GM23338 (cell line): ENCODE data around the gene NXPH4. TPM values are rescaled to one million over a fixed set of nuclear protein-coding genes. Genes with fewer than 3 reads are reported as not detected.

Experiments used
- ATAC-seq: fragments of 200-7000 bp; cut with Tn5 transposase; 3 replicates; pipeline ENCODE4 v1.9.1; 2020
- DNase-seq: peaks from one replicate; pipeline ENCODE4 v3.0.0-alpha.2; 2015; ENCODE audit warnings: low spot score
- H2AFZ ChIP-seq: fragments of 200-600 bp; sonication (generic); 2 replicates; pipeline ENCODE4 v1.8.0; 2016; ENCODE audit warnings: antibody characterized with exemption, mild to moderate bottlenecking, moderate library complexity
- H3F3A ChIP-seq: fragments of 200-600 bp; sonication (generic); replicated peaks from 2 replicates; pipeline ENCODE4 v1.8.0; 2017; ENCODE audit warnings: antibody characterized with exemption, mixed run types, low read depth
- H3K27ac ChIP-seq: fragments of 200-600 bp; sonication (generic); 2 replicates; pipeline ENCODE4 v1.6.1; 2016; ENCODE audit warnings: low read depth
- H3K27me3 ChIP-seq: fragments of 200-600 bp; sonication (generic); 2 replicates; pipeline ENCODE4 v1.8.0; 2016; ENCODE audit warnings: mild to moderate bottlenecking, mixed run types, moderate library complexity; ENCODE audit not compliant: insufficient read depth
- H3K36me3 ChIP-seq: fragments of 200-600 bp; sonication (generic); 2 replicates; pipeline ENCODE4 v1.8.0; 2016; ENCODE audit warnings: mild to moderate bottlenecking; ENCODE audit not compliant: insufficient read depth
- H3K4me1 ChIP-seq: fragments of 200-600 bp; sonication (generic); 2 replicates; pipeline ENCODE4 v1.8.0; 2016; ENCODE audit warnings: mild to moderate bottlenecking, moderate library complexity; ENCODE audit not compliant: insufficient read depth
- H3K4me2 ChIP-seq: fragments of 200-600 bp; sonication (generic); 2 replicates; pipeline ENCODE4 v1.7.1; 2017; ENCODE audit warnings: mixed run types
- H3K4me3 ChIP-seq: fragments of 200-600 bp; sonication (generic); 2 replicates; pipeline ENCODE4 v1.6.1; 2016; ENCODE audit warnings: mixed run types
- H3K79me2 ChIP-seq: fragments of 200-600 bp; sonication (generic); replicated peaks from 2 replicates; pipeline ENCODE4 v1.8.0; 2017; ENCODE audit warnings: mild to moderate bottlenecking; ENCODE audit not compliant: insufficient read depth
- H3K9me2 ChIP-seq: fragments of 200-600 bp; sonication (generic); 2 replicates; pipeline ENCODE4 v1.8.0; 2017; ENCODE audit not compliant: insufficient read depth
- H4K20me1 ChIP-seq: fragments of 200-600 bp; sonication (generic); replicated peaks from 2 replicates; pipeline ENCODE4 v1.8.0; 2017; ENCODE audit warnings: mild to moderate bottlenecking; ENCODE audit not compliant: insufficient read depth
- H3K27ac Mint-ChIP-seq: 2 replicates; pipeline ENCODE4 v1.8.0; 2020; ENCODE audit warnings: inconsistent platforms, mild to moderate bottlenecking, moderate library complexity, mixed read lengths
- H3K27me3 Mint-ChIP-seq: 3 replicates; pipeline ENCODE4 v1.8.0; 2022; ENCODE audit warnings: low read depth, mild to moderate bottlenecking, moderate library complexity, mixed read lengths, inconsistent platforms; ENCODE audit not compliant: insufficient read depth, poor library complexity
- H3K36me3 Mint-ChIP-seq: 3 replicates; pipeline ENCODE4 v1.8.0; 2021; ENCODE audit warnings: low read depth, mild to moderate bottlenecking, inconsistent platforms, moderate library complexity, mixed read lengths
- H3K4me1 Mint-ChIP-seq: 3 replicates; pipeline ENCODE4 v1.8.0; 2020; ENCODE audit warnings: mild to moderate bottlenecking, inconsistent platforms, mixed read lengths
- H3K4me3 Mint-ChIP-seq: 3 replicates; pipeline ENCODE4 v1.8.0; 2021; ENCODE audit warnings: moderate library complexity, mild to moderate bottlenecking, inconsistent platforms, mixed read lengths
- H3K9me3 Mint-ChIP-seq: 3 replicates; pipeline ENCODE4 v1.8.0; 2020; ENCODE audit warnings: moderate library complexity, mild to moderate bottlenecking, inconsistent platforms, mixed read lengths
- CREB1 ChIP-seq: fragments of 250-450 bp; sonication (Bioruptor Pico); IDR thresholded peaks from 2 replicates; pipeline ENCODE4 v1.5.0; 2020; ENCODE audit warnings: low read depth, mild to moderate bottlenecking, moderate library complexity
- EZH2 ChIP-seq: fragments of 200-600 bp; sonication (generic); IDR thresholded peaks from one replicate; pipeline ENCODE4 v1.8.0; 2017; ENCODE audit warnings: antibody characterized with exemption, mild to moderate bottlenecking, low read depth; ENCODE audit not compliant: unreplicated experiment
- JUNB ChIP-seq: IDR thresholded peaks from one replicate; pipeline ENCODE4 v1.6.1; 2016; ENCODE audit warnings: antibody characterized with exemption; ENCODE audit not compliant: unreplicated experiment
- NANOG ChIP-seq: IDR thresholded peaks from 2 replicates; pipeline ENCODE4 v1.6.1; 2016; ENCODE audit warnings: antibody characterized with exemption, borderline replicate concordance
- POLR2AphosphoS5 ChIP-seq: IDR thresholded peaks from 2 replicates; pipeline ENCODE4 v1.6.1; 2016; ENCODE audit warnings: antibody characterized with exemption, low read depth
- STAT1 ChIP-seq: IDR thresholded peaks from one replicate; pipeline ENCODE4 v1.6.1; 2016; ENCODE audit warnings: antibody characterized with exemption; ENCODE audit not compliant: unreplicated experiment
- ZNF114 ChIP-seq: fragments of 250-450 bp; sonication (Bioruptor Pico); IDR thresholded peaks from 2 replicates; pipeline ENCODE4 v1.5.0; 2020; ENCODE audit warnings: mild to moderate bottlenecking, moderate library complexity
- polyA plus RNA-seq: library from polyadenylated mRNA; unstranded; fragments of >200 nt; fragmentation: Nextera tagmentation; extraction: Ambion mirVana; gene quantifications from 2 replicates; pipeline ENCODE4 v1.2.1, GENCODE V29; 2016
- total RNA-seq: library from RNA; depleted of rRNA; stranded (reverse); fragments of >200 nt; shearing (Covaris generic); gene quantifications from 2 replicates; pipeline ENCODE4 v1.2.3, GENCODE V29; 2014
- TF ChIP-seq, protein P1 (sequence below), 2 experiments: fragments of 200-600 bp in 1 of 2; sonication (generic) in 1 of 2; conservative IDR thresholded peaks; 2 replicates each; pipeline versions ENCODE4 v1.5.1 to v1.6.1; 2016 to 2017; ENCODE audit warnings: antibody characterized with exemption in 2 of 2, low read depth in 2 of 2, mild to moderate bottlenecking in 2 of 2, moderate library complexity in 1 of 2
- TF ChIP-seq, protein P2 (sequence below): IDR thresholded peaks from 2 replicates; pipeline ENCODE4 v1.6.1; 2016; ENCODE audit warnings: antibody characterized with exemption
- TF ChIP-seq, protein P3 (sequence below): IDR thresholded peaks from one replicate; pipeline ENCODE4 v1.6.1; 2018; ENCODE audit warnings: antibody characterized with exemption; ENCODE audit not compliant: unreplicated experiment
- TF ChIP-seq, protein P4 (sequence below): fragments of 250-450 bp; sonication (Bioruptor Pico); IDR thresholded peaks from 2 replicates; pipeline ENCODE4 v1.5.0; 2020; ENCODE audit warnings: mild to moderate bottlenecking, moderate library complexity

The NXPH4 gene
- total and polyA plus RNA-seq, 2 experiments from 2014 or later = 0.89 to 1.5 TPM

DNA sequence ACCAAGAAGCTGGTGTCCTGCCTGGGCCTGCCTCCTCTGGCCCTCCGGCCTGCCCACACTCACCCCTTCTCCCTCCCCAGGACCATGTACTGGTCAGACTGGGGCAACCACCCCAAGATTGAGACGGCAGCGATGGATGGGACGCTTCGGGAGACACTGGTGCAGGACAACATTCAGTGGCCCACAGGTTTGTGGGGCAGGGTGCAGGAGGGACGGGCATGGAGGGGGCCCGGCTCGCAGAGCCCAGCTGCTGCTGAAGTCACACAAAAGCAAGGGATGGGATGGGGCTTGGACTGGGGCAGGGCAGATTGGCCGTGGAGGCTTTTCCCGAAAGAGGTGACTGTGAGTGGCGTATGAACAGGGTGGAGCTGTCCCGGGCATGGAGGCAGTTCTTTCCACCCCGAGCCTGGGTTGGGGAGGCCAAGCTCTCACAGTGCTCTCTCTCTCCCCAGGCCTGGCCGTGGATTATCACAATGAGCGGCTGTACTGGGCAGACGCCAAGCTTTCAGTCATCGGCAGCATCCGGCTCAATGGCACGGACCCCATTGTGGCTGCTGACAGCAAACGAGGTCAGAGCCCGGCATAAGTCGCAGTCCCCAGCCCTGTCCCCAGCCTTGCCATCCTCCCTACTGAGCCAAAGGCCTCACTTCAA lies 7.8 kb upstream of the NXPH4 start:
- TF ChIP-seq, protein P1, sequence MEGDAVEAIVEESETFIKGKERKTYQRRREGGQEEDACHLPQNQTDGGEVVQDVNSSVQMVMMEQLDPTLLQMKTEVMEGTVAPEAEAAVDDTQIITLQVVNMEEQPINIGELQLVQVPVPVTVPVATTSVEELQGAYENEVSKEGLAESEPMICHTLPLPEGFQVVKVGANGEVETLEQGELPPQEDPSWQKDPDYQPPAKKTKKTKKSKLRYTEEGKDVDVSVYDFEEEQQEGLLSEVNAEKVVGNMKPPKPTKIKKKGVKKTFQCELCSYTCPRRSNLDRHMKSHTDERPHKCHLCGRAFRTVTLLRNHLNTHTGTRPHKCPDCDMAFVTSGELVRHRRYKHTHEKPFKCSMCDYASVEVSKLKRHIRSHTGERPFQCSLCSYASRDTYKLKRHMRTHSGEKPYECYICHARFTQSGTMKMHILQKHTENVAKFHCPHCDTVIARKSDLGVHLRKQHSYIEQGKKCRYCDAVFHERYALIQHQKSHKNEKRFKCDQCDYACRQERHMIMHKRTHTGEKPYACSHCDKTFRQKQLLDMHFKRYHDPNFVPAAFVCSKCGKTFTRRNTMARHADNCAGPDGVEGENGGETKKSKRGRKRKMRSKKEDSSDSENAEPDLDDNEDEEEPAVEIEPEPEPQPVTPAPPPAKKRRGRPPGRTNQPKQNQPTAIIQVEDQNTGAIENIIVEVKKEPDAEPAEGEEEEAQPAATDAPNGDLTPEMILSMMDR (conservative IDR thresholded peaks at IDR 0.05; ENCODE audit: low read depth in 2 of 2) = no peak
- no peak for TF ChIP-seq EZH2
- TF ChIP-seq ZNF114 (CRISPR knock-in tag) = no peak
- no peak for TF ChIP-seq CREB1 (CRISPR knock-in tag)
- TF ChIP-seq, protein P2, sequence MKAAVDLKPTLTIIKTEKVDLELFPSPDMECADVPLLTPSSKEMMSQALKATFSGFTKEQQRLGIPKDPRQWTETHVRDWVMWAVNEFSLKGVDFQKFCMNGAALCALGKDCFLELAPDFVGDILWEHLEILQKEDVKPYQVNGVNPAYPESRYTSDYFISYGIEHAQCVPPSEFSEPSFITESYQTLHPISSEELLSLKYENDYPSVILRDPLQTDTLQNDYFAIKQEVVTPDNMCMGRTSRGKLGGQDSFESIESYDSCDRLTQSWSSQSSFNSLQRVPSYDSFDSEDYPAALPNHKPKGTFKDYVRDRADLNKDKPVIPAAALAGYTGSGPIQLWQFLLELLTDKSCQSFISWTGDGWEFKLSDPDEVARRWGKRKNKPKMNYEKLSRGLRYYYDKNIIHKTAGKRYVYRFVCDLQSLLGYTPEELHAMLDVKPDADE = no peak
- TF ChIP-seq NANOG = no peak
- TF ChIP-seq, protein P3, sequence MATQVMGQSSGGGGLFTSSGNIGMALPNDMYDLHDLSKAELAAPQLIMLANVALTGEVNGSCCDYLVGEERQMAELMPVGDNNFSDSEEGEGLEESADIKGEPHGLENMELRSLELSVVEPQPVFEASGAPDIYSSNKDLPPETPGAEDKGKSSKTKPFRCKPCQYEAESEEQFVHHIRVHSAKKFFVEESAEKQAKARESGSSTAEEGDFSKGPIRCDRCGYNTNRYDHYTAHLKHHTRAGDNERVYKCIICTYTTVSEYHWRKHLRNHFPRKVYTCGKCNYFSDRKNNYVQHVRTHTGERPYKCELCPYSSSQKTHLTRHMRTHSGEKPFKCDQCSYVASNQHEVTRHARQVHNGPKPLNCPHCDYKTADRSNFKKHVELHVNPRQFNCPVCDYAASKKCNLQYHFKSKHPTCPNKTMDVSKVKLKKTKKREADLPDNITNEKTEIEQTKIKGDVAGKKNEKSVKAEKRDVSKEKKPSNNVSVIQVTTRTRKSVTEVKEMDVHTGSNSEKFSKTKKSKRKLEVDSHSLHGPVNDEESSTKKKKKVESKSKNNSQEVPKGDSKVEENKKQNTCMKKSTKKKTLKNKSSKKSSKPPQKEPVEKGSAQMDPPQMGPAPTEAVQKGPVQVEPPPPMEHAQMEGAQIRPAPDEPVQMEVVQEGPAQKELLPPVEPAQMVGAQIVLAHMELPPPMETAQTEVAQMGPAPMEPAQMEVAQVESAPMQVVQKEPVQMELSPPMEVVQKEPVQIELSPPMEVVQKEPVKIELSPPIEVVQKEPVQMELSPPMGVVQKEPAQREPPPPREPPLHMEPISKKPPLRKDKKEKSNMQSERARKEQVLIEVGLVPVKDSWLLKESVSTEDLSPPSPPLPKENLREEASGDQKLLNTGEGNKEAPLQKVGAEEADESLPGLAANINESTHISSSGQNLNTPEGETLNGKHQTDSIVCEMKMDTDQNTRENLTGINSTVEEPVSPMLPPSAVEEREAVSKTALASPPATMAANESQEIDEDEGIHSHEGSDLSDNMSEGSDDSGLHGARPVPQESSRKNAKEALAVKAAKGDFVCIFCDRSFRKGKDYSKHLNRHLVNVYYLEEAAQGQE = no peak
- no peak for TF ChIP-seq POLR2AphosphoS5
- TF ChIP-seq, protein P4, sequence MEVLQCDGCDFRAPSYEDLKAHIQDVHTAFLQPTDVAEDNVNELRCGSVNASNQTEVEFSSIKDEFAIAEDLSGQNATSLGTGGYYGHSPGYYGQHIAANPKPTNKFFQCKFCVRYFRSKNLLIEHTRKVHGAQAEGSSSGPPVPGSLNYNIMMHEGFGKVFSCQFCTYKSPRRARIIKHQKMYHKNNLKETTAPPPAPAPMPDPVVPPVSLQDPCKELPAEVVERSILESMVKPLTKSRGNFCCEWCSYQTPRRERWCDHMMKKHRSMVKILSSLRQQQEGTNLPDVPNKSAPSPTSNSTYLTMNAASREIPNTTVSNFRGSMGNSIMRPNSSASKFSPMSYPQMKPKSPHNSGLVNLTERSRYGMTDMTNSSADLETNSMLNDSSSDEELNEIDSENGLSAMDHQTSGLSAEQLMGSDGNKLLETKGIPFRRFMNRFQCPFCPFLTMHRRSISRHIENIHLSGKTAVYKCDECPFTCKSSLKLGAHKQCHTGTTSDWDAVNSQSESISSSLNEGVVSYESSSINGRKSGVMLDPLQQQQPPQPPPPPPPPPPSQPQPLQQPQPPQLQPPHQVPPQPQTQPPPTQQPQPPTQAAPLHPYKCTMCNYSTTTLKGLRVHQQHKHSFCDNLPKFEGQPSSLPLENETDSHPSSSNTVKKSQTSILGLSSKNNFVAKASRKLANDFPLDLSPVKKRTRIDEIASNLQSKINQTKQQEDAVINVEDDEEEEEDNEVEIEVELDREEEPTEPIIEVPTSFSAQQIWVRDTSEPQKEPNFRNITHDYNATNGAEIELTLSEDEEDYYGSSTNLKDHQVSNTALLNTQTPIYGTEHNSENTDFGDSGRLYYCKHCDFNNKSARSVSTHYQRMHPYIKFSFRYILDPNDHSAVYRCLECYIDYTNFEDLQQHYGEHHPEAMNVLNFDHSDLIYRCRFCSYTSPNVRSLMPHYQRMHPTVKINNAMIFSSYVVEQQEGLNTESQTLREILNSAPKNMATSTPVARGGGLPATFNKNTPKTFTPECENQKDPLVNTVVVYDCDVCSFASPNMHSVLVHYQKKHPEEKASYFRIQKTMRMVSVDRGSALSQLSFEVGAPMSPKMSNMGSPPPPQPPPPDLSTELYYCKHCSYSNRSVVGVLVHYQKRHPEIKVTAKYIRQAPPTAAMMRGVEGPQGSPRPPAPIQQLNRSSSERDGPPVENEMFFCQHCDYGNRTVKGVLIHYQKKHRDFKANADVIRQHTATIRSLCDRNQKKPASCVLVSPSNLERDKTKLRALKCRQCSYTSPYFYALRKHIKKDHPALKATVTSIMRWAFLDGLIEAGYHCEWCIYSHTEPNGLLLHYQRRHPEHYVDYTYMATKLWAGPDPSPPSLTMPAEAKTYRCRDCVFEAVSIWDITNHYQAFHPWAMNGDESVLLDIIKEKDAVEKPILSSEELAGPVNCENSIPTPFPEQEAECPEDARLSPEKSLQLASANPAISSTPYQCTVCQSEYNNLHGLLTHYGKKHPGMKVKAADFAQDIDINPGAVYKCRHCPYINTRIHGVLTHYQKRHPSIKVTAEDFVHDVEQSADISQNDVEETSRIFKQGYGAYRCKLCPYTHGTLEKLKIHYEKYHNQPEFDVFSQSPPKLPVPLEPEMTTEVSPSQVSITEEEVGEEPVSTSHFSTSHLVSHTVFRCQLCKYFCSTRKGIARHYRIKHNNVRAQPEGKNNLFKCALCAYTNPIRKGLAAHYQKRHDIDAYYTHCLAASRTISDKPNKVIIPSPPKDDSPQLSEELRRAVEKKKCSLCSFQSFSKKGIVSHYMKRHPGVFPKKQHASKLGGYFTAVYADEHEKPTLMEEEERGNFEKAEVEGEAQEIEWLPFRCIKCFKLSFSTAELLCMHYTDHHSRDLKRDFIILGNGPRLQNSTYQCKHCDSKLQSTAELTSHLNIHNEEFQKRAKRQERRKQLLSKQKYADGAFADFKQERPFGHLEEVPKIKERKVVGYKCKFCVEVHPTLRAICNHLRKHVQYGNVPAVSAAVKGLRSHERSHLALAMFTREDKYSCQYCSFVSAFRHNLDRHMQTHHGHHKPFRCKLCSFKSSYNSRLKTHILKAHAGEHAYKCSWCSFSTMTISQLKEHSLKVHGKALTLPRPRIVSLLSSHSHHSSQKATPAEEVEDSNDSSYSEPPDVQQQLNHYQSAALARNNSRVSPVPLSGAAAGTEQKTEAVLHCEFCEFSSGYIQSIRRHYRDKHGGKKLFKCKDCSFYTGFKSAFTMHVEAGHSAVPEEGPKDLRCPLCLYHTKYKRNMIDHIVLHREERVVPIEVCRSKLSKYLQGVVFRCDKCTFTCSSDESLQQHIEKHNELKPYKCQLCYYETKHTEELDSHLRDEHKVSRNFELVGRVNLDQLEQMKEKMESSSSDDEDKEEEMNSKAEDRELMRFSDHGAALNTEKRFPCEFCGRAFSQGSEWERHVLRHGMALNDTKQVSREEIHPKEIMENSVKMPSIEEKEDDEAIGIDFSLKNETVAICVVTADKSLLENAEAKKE (CRISPR knock-in tag) = no peak
- TF ChIP-seq JUNB = no peak
- no peak for TF ChIP-seq STAT1
- no peak overlapping the region for H3K4me2 ChIP-seq
- Mint-ChIP-seq H3K27me3 (peaks cover 23% of the 10 kb centered on the region), H3K36me3 (peaks cover 70% of the 10 kb centered on the region), H3K4me1 (peaks cover 9% of the 10 kb centered on the region), H3K27ac (no peak overlapping the region), H3K9me3 (no peaks in the 10 kb centered on the region; the same call in 2 of the 3 replicates), H3K4me3 (no peak overlapping the region)
- H3K27me3 ChIP-seq = peaks cover 4% of the 10 kb centered on the region
- H3K4me1 ChIP-seq = peaks cover 11% of the 10 kb centered on the region
- H4K20me1 ChIP-seq = 0 out of 2 replicates have a peak, but pooled peaks cover 3% of the 10 kb centered on the region
- no peak overlapping the region for H3K4me3 ChIP-seq
- H2AFZ ChIP-seq = no peak overlapping the region
- no peaks in the 10 kb centered on the region for H3K9me2 ChIP-seq
- ATAC-seq (no peak), DNase-seq (no peak)
- H3K79me2 ChIP-seq = no peaks in the 10 kb centered on the region
- no peak overlapping the region for H3K27ac ChIP-seq
- peaks cover 7% of the 10 kb centered on the region; the same call in 1 of the 2 replicates for H3K36me3 ChIP-seq
- 0 out of 2 replicates have a peak, but pooled peaks cover 5% of the 10 kb centered on the region for H3F3A ChIP-seq
